ENCODE results near the gene FAM107A.

Gene FAM107A, protein sequence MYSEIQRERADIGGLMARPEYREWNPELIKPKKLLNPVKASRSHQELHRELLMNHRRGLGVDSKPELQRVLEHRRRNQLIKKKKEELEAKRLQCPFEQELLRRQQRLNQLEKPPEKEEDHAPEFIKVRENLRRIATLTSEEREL

DNA sequence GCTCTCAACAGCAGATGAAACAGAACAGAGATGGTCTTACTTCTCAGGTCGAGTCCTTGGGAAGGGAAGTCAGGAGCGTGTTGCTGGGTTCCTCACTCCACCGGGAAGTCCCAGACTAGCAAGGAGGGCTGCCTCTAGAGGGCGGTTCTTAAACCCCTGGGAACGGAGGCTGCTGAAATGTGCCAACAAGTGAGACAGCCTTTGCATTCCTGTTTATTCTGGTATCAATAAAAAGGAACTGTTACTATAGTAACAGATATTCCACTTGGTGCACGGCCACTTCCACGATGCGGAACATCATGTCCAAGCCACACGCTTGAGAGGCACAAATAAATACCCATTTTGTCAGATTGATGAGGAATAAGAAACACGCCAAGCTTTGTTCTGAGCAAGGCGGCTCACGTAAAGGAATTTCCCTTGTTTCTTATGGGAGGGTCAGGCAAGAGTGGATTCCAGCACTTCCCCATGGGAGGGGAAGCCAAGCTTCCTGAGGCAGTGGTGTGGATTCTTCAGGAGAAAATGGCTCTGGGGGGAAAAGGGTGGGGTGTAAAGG, at the start of gene FAM107A:
FAM107A (minus strand) TSS at position 123 of the 553 bp plus-strand sequence. CDS start 7,531 bp downstream, outside the sequence.
- no peak for DNase-seq

DNA sequence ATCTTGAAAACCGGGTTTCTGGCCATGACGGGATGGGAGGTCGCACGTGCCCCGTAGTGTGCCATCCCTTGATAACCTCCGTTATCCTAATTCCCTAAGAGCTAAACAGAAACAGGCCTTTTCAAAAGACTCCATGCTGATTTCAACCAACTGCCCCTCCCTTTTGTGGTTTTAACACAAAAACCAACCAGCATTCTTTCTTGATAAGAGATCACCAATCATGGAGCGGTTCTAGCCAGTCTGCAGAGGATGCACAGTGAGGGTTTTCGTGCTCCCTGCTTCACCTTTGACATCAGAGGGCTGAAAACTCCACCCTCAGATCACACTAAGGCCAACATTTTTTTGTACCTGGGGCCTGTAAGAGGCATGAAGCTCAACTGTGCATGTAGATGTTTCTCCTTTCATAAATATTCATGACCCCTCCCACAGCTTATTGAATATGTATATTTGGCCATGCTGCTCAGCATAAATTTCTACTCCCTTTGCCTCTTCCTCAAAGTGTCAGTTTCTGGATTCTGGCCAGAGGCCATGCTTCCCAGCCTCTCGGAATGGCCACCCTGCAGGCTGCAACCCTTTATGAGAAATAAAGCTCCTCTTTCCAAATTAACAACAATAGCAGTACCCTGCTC, 48.1 kb upstream of the FAM107A start:
- no peak for DNase-seq

DNA sequence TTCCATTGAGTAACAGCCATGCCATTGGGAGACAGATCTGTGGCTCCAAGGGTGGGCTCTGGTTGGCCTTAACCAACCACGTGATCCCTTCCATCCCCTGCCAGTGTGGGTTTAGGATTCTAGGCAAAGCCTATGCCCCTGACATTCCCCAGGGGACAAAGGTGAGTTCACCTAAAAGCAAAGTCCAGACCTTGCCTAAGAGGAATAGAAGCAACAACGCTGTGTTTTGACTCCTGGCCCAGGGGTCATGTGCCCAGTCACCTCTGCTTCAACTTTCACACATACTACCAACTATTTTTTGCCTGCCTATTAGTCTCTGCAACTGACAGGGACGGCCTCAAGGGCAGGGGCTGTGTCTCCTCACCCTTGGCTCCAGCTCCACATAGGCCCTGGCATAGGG, 47.4 kb upstream of the FAM107A start:
- DNase-seq, result no peak

DNA sequence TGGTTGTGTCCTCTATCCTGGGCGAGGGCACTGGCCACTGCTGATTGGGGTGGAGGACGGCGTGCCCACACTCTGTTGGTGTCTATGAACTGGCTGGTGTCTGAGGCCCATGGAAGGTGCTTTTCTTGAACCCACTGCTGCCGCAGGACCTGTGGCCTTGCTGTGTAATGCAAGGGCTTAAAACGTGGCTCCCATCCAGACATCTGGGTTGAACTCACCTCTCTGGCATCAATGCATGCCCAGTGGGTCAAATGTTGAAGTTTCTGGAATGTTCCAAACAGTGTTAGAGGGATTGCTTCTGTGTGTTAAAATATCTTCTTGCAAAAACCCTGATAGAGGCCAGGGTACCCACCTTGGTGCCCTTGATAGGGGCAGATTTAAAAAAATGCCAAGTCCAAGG, 46.8 kb upstream of the FAM107A start:
- DNase-seq, result no peak

DNA sequence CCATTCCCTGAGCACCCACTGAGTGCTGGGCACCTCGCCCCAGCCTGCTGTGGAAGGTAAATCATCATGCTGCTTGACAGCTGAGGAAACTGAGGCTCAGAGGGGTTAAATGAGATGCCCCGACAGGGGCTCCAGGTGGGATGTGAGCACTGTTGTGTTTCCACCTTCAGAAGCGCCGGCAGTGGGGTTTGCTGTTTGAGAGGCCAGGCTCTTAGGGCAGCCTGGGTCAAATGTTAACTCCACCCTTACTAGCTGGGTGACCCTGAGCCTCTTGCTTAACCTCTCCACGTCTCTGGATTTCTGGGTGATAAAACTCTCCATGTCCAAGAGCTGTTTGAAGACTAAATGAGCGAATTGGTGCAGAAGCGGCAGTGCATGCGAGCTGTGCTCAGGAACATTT, 46.3 kb upstream of the FAM107A start:
- no peak for DNase-seq

DNA sequence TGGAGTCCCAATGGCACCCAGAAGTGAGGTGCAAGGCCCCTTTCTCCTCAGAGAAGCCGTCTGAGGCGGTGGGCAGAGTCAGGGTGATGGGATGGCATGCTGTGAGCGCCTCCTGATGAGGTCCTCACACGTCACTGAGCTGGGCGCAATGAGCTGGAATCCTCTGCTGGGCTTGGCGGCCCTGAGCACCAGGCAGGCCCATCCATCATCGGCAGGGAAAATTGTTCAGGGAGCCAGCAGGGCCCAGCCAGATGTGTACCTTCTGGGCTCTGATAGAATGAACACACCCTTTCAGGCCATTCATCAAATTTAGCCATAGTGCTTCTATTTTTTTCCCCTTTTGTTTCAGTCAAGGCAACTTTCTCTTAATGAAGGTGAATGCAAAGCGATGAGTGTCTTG, 45.7 kb upstream of the FAM107A start:
- no peak for DNase-seq

DNA sequence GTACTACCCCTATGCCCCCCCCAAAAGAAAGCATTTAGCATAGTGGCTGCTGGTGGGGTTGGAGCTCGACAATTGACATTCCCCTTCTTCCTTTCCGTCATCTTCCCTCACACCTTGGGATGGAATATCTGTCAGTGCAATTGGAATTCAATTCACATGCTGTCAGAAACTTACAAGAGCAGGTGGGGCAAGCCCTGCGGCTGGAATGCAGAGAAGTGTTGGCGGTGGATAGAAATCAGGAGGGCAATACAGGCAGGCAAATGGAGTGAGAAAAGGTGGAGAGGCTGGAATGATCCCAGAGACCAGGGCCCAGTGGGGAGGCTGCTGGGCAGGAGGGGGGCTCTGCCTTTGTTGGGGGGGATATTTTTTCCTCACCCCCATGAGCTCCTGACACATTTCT, 45.2 kb upstream of the FAM107A start:
- DNase-seq, result no peak

DNA sequence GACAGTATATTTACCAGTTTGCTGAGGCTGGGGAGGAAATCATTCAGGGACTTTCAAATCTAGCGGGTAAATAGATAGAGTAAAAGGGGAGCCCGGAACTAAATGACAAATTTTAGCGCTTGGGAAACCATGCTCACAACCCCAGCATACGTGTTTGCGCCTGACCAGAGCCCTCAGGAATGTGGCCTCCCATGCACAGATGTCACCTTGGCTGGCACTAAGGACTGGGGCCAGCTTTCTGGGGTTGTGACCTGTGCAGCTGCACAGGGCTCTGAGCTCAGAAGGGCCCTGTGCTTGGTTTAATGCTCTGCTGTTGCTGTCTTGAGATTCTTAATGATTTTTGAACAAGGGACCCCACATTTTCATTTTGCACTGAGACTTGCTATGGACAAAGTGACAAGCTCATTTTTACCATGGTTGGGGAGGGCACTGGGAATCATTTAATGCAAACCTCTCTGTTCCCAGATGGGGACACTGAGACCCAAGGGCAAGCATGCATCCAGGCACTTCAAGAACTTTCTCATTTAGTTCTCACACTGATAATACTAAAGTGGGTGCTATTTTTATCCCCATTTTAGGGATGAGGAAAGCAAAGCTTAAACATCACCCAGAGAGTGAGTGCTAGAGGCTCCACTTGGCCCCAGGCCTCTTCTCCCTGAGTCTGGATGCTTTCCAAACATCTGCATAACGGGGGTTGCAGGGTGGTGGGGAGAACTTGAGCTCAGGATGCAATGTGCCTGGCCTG, 44.1 kb upstream of the FAM107A start:
- no peak for DNase-seq

DNA sequence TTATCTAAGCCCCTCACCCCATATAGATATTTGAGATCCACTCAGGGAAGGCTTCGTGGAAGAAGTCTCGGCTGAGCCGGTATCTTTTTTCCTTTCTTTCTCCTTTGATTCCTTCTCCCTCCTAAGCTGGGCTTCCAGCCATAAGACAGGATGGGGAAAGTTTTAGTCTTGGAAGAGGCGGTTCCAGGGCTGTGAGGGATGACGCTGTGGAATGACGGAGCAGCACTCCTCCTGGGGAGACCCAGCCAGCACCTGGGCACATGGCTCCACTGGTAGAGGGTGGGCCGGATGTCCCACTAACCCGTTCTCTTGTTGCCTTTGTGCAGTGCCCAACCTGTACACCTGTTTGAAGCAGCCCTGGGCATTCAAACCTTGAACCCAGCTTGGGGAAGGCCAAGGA, 43.2 kb upstream of the FAM107A start:
- DNase-seq, result no peak

DNA sequence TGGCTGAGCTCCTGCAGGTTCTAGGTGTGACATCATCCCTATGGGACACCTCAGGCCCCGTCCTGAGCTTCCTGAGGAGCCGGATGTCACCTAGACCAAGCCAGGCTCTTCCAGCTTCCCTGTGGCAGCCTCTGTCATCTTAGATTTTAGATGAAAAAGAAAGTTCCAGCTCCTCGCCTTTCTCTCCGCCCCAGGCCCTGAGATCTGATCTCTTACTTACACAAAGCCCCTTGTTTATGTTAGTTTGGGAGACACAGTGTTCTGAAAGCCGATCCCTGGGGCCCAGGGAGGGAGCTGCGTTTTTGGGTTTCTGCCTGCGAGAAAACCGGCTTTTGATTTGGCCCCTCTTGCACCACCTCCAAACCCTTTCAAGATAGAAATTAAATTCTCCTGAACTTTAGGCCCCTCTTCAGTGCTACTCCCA, 40.2 kb upstream of the FAM107A start:
- DNase-seq, result no peak

DNA sequence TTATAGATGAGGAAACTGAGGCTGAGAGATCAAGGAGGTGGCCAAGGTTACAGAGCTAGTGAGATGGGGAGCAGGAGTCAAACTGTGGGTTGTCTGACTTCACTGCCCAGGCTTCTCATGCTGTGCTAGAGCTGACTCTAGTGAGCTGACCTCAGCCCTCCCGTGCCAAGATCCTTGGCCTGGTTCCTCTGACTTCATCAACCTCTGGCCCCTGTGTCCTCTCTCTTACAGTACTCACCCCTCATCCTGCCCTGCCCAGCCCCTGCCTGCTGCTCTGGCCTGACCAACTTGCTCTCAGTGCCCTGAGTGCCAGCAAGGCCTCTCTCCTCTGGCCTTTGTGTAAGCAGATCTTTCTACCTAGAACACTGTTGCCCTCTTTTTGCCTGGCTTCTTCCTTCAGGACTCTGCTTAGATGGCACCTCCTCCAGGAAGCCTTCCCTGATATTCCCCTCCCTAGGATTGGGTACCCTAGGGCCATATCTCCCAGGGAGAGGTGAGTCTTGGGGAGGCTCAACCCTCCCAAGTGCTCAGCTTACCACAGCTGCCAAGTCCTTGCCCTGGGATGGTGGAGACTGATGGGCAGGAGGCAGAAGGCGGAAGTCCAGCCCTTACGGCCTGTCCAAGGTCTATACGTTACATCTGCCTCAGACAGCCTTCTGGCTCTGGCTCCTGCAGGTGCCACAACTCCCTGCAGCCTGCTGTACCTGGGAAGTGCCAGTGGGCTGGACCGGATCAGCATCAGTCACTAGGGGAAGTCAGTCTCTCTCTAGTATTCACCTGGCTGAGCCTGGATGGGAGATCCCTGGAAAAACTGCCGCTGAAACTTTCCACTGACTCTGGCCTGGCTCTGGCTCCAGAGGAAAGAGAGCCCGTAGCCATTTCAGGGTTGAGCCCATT, 36.3 kb upstream of the FAM107A start:
- no peak for DNase-seq

DNA sequence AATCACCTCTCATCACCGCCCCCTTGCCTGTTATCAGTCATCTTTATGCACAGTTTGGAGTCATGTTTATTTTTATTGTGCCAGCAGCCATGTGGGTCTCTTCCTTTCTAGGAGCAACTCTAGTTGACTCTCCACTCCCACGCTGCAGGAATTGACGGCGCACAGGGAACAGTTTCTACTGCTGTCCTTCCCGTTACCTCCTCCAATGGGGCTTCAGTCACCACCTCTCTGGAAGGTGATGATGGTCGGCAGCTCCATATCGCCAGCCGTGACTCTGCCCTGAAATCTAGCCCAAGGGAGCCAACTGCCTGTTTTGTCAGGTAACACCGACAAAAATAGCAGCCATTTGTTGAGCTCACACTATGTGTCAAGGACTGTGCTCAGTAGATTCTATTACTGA, 35.6 kb upstream of the FAM107A start:
- no peak for DNase-seq

DNA sequence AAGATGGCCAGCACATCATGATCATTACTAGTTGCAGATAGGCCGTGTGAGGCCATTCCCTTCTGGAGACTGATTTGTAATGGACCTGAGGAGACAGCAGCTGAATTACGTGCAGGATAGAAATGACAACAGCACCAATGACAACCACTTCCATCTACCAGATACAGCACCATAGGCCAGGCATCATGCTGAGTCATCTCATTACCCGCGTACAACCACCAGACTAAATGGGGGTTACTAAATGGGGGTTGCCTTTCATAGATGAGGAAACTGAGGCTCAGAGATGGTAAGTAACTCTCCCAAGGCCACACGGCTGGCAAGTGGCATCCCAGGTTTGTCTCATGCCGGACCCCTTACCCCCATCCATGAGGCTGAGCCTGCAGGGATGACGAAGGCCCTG, 32.8 kb upstream of the FAM107A start:
- no peak for DNase-seq

DNA sequence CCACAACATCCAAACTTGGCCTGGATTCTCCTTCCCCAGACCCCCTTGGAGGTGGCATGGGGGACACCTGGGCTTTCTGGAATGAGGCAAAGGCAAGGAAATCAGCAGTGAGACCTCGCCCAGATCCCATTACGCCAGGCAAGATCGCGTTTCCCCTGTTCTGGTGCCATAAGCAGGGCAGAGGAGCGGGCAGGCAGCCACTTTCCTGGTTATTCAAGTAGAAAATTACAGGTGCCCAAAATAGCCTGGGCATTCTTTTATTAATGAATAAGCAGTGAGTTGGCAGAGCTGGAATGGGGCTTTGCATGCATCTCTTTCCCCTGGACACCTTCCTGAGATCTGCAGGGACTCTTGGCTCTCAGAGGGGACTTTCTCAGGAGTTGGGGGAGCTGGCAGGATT, 31.5 kb upstream of the FAM107A start:
- DNase-seq, result peak in 2 of 3 experiments; percentile 40 to 79

DNA sequence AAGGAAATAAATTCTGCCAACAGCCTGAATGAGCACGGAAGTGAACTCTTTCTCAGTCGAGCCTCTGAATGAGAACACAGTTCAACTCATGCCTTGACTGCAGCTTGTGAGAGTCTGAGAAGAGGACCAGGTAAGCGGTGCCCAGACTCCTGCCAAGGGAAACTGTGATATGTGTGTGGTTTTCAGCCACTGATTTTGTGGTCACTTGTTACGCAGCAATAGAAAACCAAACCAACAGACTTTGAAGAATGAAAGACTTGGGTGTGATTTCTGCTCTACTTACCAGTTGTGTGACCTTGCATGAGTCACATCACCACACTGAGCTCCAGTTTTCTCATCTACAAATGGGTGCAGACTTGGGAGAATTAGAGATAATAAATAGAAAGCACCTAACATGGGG, 30.6 kb upstream of the FAM107A start:
- DNase-seq, result no peak

DNA sequence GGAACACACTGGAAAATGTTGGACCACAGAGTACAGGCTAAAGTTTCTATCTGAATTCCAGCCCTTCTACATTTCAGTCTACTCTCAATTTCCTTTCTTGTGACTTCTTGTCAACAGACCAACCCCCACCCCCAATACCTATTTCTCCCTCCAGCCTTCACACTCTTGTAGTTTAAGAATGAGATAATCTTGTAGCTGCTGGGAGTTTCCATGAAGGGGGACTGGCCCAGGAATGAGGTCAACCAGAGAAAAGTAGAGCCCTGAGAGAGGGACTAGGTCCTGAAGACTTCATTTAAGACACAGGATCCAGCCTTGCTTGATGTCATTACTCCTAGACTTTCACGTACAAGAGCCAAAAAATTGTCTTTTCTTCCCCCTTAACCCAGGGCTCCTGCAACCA, 29.5 kb upstream of the FAM107A start:
- no peak for DNase-seq

DNA sequence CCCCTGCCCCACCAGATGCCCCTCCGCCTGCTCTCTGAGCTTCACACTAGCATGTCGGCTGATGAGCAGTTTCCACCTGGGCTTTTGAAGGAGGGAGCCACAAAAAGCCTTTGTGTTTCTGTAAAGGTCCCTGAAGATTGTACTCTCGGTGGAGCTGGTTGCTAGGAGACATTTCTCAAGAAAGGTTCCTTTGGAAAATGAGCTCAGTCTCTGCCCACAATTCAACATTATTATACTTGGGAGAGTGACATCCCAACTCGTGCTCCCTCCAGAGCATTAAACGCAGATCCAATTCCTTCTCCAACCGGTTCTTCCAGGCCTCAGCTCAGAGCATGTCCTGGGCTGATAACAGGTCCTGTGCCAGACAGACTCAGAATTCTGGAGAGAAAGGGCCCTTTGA, 26.8 kb upstream of the FAM107A start:
- no peak for DNase-seq

DNA sequence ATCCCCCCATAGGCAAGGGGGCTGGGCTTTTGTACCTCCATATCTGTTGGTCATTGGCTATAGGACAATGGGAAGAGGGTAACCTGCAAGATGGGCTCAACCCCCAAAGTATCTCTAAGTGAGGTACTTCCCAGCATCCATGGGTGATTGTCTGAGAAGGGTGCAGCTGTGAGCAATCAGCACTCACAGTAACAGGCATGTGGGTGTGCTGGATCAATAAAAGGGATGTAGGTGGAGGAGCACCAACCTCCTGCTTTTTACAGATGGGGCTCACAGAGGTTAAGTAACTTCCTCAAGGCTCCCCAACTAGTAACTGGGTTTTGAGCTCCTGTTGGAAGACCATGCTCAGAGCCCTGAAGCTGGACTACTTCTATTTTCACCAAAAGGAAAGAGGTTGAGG, 26.4 kb upstream of the FAM107A start:
- DNase-seq, result no peak

DNA sequence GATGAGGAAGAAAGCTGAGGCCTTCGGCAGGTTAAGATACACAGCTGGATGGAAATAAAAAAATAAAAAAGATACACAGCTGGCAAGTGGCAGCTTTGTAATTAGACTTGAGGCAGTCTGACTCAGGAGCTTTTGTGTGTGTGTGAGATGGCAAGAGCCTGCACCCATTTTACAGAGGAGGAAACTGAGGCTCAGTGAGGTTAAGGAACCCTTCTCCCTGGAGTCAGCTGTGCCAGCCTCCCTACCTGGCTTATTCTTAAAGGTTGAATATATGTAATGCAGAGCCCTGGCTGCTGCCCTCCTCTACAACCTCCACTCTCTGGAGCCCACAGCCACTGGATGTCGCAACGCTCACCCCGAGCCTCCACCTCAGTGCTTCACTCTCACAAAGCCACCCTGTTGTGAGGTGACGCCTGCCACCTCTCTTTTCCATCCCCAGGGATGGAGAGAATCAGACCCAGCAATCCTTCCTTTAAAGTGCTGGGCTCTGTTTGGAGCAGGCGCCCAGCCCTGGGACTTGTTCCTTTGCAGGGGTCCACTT, 20.6 kb upstream of the FAM107A start:
- no peak for DNase-seq

DNA sequence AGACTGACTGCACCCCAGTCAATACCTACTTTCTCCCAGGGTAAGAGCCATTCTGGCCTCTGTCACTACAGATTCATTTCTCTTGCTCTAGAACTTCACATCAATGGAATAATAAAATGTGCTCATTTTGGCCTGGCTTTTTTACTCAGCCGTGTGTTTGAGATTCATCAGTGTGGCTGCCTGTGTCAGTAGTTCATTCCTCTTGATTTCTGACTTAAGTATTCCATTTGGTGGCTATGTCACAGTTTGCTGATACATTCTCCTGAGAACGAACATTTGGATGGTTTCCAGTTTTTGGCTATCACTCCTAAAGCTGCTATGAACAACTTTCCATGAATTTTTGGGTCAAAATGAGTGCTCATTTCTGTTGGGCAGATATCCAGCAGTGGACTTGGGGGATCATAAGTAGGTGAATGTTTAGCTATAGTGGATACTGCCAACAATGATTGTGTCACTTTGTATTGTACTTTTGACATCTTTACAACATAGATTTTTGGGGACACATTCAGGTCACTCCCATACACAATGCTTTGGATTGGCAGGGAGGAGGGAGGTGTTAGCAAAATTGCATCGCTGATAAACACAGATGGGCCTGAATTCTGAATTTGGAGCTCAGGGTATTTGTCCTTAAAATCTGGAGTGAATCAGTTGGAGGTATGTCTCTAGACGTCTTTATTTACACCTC, 19.8 kb upstream of the FAM107A start:
- no peak for DNase-seq

DNA sequence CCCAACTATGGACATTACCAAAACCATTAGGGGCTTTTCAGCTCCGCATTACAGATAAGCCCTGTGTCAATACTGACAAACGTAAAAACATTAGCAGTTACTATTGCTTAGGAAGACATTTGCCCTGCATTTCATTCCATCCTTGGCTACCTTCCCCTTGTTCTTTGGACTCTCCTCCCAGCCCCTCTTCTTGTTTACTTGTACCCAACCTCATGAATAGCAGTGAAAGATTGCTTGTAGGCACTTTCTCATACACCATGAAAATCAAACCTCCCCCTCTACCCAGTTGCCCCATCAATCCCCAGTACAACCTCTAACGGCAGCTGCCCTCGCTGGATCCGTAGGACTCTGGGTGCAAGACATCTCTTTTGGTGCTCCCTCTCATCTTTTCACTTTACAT, 16.9 kb upstream of the FAM107A start:
- DNase-seq, result no peak

All from NCI-H1417 (cell line).